GM12878 (cell line): ENCODE data around the gene USP14. TPM values are rescaled to one million over a fixed set of nuclear protein-coding genes. Genes with fewer than 3 reads are reported as not detected.
A peak's percentile ranks its signal among the peaks of the same experiment; 100 is the strongest.

ENCODE experiments used
- ATAC-seq: fragments of 200-7000 bp; cut with Tn5 transposase; 3 replicates; pipeline ENCODE4 v1.9.1; 2020; ENCODE audit warnings: mild to moderate bottlenecking, moderate library complexity
- BruUV-seq: library from RNA; stranded (reverse); fragments of 400-500 nt; replicated peaks from 2 replicates; lab custom pipeline; 2021; lab: Mats Ljungman, UMichigan
- CTCF ChIA-PET: fragments of 300-600 bp; sonication (Branson Sonifier 250); formaldehyde crosslinking; extraction: SDS; loops from one replicate; lab custom pipeline; 2021; ENCODE audit warnings: inconsistent platforms; lab: Yijun Ruan, JAX
- POLR2A ChIA-PET: fragments of 350-600 bp; formaldehyde crosslinking; extraction: SDS; loops from one replicate; lab custom pipeline; 2021; ENCODE audit warnings: inconsistent platforms; lab: Charles Lee
- RAD21 ChIA-PET: fragments of 300-600 bp; sonication (Branson Sonifier 250); formaldehyde crosslinking; loops from one replicate; lab custom pipeline; 2023; ENCODE audit warnings: antibody characterized with exemption; ENCODE audit not compliant: unreplicated experiment; lab: Charles Lee
- SMC1A ChIA-PET: fragments of 300-600 bp; sonication (Branson Sonifier 250); formaldehyde crosslinking; loops from one replicate; lab custom pipeline; 2023; ENCODE audit not compliant: unreplicated experiment, uncharacterized antibody; lab: Charles Lee
- DNase-seq: peaks from one replicate; pipeline ENCODE4 v3.0.0-alpha.2; 2011; ENCODE audit warnings: low read depth, low spot score
- FAIRE-seq: peaks from 3 replicates; lab custom pipeline; 2011; peaks lifted over from hg19 to GRCh38; lab: Jason Lieb, UNC
- H2AFZ ChIP-seq: 2 replicates; pipeline ENCODE4 v1.6.0; 2011; ENCODE audit warnings: low read depth, low read length, control low read depth; ENCODE audit not compliant: control insufficient read depth
- H3K27ac ChIP-seq: 2 replicates; pipeline ENCODE4 v1.5.1; 2011; ENCODE audit warnings: control low read depth; ENCODE audit not compliant: control insufficient read depth, insufficient read depth
- H3K27me3 ChIP-seq, 2 experiments: replicated peaks in 1 of 2; 2 replicates each; pipeline versions ENCODE4 v1.6.0 to v1.6.1; 2011; ENCODE audit warnings: low read length in 1 of 2; ENCODE audit not compliant: control insufficient read depth in 2 of 2, insufficient read depth in 2 of 2
- H3K36me3 ChIP-seq, 2 experiments: 2 replicates each; pipeline ENCODE4 v1.5.1; 2011; ENCODE audit warnings: low read length in 1 of 2; ENCODE audit not compliant: control insufficient read depth in 2 of 2, insufficient read depth in 2 of 2
- H3K4me1 ChIP-seq: 2 replicates; pipeline ENCODE4 v1.6.1; 2011; ENCODE audit warnings: mild to moderate bottlenecking, low read length, moderate library complexity, mixed read lengths; ENCODE audit not compliant: control insufficient read depth, insufficient read depth
- H3K4me2 ChIP-seq: 2 replicates; pipeline ENCODE4 v1.6.0; 2011; ENCODE audit warnings: control low read depth; ENCODE audit not compliant: control insufficient read depth, insufficient read depth
- H3K4me3 ChIP-seq: fragments of 200-600 bp; sonication (generic); 2 replicates; pipeline ENCODE4 v1.5.1; 2016
- H3K79me2 ChIP-seq: 2 replicates; pipeline ENCODE4 v1.6.0; 2011; ENCODE audit warnings: low read length; ENCODE audit not compliant: control insufficient read depth, insufficient read depth
- H3K9ac ChIP-seq: 2 replicates; pipeline ENCODE4 v1.8.0; 2011; ENCODE audit warnings: low read length, control low read depth, mixed read lengths; ENCODE audit not compliant: control insufficient read depth, insufficient read depth
- H3K9me3 ChIP-seq: replicated peaks from 3 replicates; pipeline ENCODE4 v1.5.1; 2011; ENCODE audit warnings: mild to moderate bottlenecking, low read length; ENCODE audit not compliant: control insufficient read depth, insufficient read depth
- H4K20me1 ChIP-seq: 2 replicates; pipeline ENCODE4 v1.6.0; 2011; ENCODE audit not compliant: control insufficient read depth, insufficient read depth
- KLF5 ChIP-seq: fragments of 450-650 bp; IDR thresholded peaks from 2 replicates; pipeline ENCODE4 v1.6.1; 2014; ENCODE audit warnings: mild to moderate bottlenecking; ENCODE audit not compliant: partially characterized antibody
- NFYB ChIP-seq: IDR thresholded peaks from 2 replicates; pipeline ENCODE4 v1.6.1; 2011; ENCODE audit warnings: low read depth, mild to moderate bottlenecking, low read length, improper control_type of control experiment, moderate library complexity; ENCODE audit not compliant: insufficient read depth
- RAD51 ChIP-seq: fragments of 450-650 bp; IDR thresholded peaks from 2 replicates; pipeline ENCODE4 v1.6.1; 2016; ENCODE audit warnings: moderate library complexity, mild to moderate bottlenecking, inconsistent platforms
- WGBS: methylation state at CpG from one replicate; pipeline ENCODE4 v1.1.6; 2016; ENCODE audit warnings: low lambda C conversion rate; ENCODE audit not compliant: insufficient replicate concordance, insufficient coverage; ENCODE audit errors: missing lambda C conversion rate; 5-methylcytosine and 5-hydroxymethylcytosine counted together
- in situ Hi-C: fragments of 300-500 bp; cut with MboI; formaldehyde crosslinking; loops from 9 replicates; pipeline ENCODE4 v1.14.3; 2018; ENCODE audit warnings: mixed read lengths
- intact Hi-C: fragments of 100-400 bp; cut with micrococcal nuclease; formaldehyde crosslinking; loops from one replicate; pipeline ENCODE4 v1.14.2; 2022; ENCODE audit not compliant: unreplicated experiment
- polyA plus RNA-seq, 11 experiments: library from polyadenylated mRNA; depleted of rRNA in 4 of 11; unstranded in 6 of 11; stranded (reverse) in 5 of 11; fragments of >200 nt; fragmentation: Nextera tagmentation in 4 of 11; fragmentation: Illumina TruSeq in 1 of 11; extraction: Ambion mirVana in 4 of 11; extraction: Trizol in 1 of 11; gene quantifications; 1 replicate in 1 of 11; 2 replicates in 10 of 11; pipeline versions ENCODE4 v1.2.1 to v1.2.3, GENCODE V29; 2011 to 2016; ENCODE audit warnings: inconsistent platforms in 2 of 11, missing spikeins in 2 of 11, low read depth in 1 of 11
- total RNA-seq, 4 experiments: library from RNA; depleted of rRNA in 3 of 4; stranded (reverse); fragments of >200 nt in 3 of 4; fragmentation: Illumina TruSeq in 1 of 4; extraction: Trizol in 1 of 4; gene quantifications; 2 replicates each; pipeline versions ENCODE4 v1.2.1 to v1.2.3, GENCODE V29; 2013 to 2021
- TF ChIP-seq, protein P1 (sequence below): IDR thresholded peaks from 2 replicates; pipeline ENCODE4 v1.6.1; 2012; ENCODE audit warnings: low read length, inconsistent platforms
- TF ChIP-seq, protein P2 (sequence below): fragments of 450-650 bp; IDR thresholded peaks from 2 replicates; pipeline ENCODE4 v1.6.1; 2016; ENCODE audit warnings: mild to moderate bottlenecking, moderate library complexity, borderline replicate concordance
- TF ChIP-seq, protein P3 (sequence below): IDR thresholded peaks from 2 replicates; pipeline ENCODE4 v1.6.1; 2011; ENCODE audit warnings: borderline replicate concordance, low read depth, mild to moderate bottlenecking, moderate library complexity, mixed read lengths, low read length; ENCODE audit not compliant: insufficient read depth; ENCODE audit errors: extremely low read length

Gene USP14
- total and polyA plus RNA-seq, 10 of the 15 experiments (the other 5 are each of a cell fraction or from before 2014, with no cell fraction given), result 14.3 to 127 (median 29.6) TPM

DNA sequence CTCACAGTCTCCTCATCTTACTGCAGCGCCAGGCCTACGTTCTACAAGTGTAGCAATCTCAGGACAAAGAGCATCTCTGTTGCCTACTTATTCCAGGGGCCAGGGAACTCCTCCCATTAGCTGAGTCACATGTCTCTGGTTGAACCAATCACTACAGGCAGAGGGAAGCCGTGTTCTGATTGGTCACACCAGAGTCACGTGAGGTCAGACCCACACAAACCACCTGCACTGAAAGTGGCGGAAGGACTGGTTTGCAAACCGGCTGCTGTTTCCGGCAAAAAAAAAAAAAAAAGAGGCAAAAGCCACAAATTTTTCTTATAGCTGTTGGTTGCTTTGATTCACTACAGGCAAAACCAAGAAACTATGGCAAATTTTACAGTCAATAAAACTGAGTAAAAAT lies 21.9 kb upstream of the USP14 start:
- SMC1A ChIA-PET, result interaction anchor here (0.8 kb wide), 1 partner anchor 10 kb away, joined by 3 read pairs; no protein-coding TSS in a partner anchor
- intact Hi-C loops, result no loop called here
- no peak for DNase-seq

More for the DNA sequence above, 21.9 kb upstream of the USP14 start:
- Histone ChIP-seq H3K9me3 (no peaks in the 10 kb centered on the region), H3K27me3 (no peaks in the 10 kb centered on the region), H2AFZ (peak overlapping the region; percentile 23; the same call in 1 of the 2 replicates), H3K4me1 (no peaks in the 10 kb centered on the region), H3K36me3 (no peaks in the 10 kb centered on the region), H3K4me3 (no peak overlapping the region), H3K9ac (no peak overlapping the region), H4K20me1 (no peaks in the 10 kb centered on the region), H3K27ac (no peak overlapping the region), H3K4me2 (no peak overlapping the region), H3K79me2 (no peaks in the 10 kb centered on the region)
- POLR2A ChIA-PET, result no interaction called here
- peak; percentile 60; the same call in 2 of the 3 replicates for ATAC-seq
- CTCF ChIA-PET, result interaction anchor here (0.6 to 1.3 kb wide), 4 partner anchors 11 to 47 kb away, joined by 3 to 5 read pairs (median 3); no protein-coding TSS in a partner anchor
- WGBS, result 78% methylated on average over 7 of the region's 7 CpGs
- no peak for FAIRE-seq
- TF ChIP-seq, protein P1, sequence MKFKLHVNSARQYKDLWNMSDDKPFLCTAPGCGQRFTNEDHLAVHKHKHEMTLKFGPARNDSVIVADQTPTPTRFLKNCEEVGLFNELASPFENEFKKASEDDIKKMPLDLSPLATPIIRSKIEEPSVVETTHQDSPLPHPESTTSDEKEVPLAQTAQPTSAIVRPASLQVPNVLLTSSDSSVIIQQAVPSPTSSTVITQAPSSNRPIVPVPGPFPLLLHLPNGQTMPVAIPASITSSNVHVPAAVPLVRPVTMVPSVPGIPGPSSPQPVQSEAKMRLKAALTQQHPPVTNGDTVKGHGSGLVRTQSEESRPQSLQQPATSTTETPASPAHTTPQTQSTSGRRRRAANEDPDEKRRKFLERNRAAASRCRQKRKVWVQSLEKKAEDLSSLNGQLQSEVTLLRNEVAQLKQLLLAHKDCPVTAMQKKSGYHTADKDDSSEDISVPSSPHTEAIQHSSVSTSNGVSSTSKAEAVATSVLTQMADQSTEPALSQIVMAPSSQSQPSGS, result no peak
- TF ChIP-seq NFYB (0 out of 2 replicates have a peak, but pooled peaks have one; percentile 45), KLF5 (no peak), RAD51 (peak; percentile 56; the same call in 1 of the 2 replicates)
- TF ChIP-seq, protein P2, sequence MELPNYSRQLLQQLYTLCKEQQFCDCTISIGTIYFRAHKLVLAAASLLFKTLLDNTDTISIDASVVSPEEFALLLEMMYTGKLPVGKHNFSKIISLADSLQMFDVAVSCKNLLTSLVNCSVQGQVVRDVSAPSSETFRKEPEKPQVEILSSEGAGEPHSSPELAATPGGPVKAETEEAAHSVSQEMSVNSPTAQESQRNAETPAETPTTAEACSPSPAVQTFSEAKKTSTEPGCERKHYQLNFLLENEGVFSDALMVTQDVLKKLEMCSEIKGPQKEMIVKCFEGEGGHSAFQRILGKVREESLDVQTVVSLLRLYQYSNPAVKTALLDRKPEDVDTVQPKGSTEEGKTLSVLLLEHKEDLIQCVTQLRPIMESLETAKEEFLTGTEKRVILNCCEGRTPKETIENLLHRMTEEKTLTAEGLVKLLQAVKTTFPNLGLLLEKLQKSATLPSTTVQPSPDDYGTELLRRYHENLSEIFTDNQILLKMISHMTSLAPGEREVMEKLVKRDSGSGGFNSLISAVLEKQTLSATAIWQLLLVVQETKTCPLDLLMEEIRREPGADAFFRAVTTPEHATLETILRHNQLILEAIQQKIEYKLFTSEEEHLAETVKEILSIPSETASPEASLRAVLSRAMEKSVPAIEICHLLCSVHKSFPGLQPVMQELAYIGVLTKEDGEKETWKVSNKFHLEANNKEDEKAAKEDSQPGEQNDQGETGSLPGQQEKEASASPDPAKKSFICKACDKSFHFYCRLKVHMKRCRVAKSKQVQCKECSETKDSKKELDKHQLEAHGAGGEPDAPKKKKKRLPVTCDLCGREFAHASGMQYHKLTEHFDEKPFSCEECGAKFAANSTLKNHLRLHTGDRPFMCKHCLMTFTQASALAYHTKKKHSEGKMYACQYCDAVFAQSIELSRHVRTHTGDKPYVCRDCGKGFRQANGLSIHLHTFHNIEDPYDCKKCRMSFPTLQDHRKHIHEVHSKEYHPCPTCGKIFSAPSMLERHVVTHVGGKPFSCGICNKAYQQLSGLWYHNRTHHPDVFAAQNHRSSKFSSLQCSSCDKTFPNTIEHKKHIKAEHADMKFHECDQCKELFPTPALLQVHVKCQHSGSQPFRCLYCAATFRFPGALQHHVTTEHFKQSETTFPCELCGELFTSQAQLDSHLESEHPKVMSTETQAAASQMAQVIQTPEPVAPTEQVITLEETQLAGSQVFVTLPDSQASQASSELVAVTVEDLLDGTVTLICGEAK, result no peak
- TF ChIP-seq, protein P3, sequence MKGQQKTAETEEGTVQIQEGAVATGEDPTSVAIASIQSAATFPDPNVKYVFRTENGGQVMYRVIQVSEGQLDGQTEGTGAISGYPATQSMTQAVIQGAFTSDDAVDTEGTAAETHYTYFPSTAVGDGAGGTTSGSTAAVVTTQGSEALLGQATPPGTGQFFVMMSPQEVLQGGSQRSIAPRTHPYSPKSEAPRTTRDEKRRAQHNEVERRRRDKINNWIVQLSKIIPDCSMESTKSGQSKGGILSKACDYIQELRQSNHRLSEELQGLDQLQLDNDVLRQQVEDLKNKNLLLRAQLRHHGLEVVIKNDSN, result peak; percentile 64
- in situ Hi-C loops, result no loop called here
- RAD21 ChIA-PET, result interaction anchor here (0.7 kb wide), 1 partner anchor 161 kb away, joined by 7 read pairs; no protein-coding TSS in a partner anchor
- BruUV-seq, result no TSS peak
